ENCODE results near the gene SNCB. TPM values are rescaled to one million over a fixed set of nuclear protein-coding genes. Genes with fewer than 3 reads are reported as not detected.
A peak's percentile ranks its signal among the peaks of the same experiment; 100 is the strongest.

The SNCB gene
- total and polyA plus RNA-seq, 2 of the 13 experiments (the other 11 are each of a cell fraction or from before 2014, with no cell fraction given): not detected

DNA sequence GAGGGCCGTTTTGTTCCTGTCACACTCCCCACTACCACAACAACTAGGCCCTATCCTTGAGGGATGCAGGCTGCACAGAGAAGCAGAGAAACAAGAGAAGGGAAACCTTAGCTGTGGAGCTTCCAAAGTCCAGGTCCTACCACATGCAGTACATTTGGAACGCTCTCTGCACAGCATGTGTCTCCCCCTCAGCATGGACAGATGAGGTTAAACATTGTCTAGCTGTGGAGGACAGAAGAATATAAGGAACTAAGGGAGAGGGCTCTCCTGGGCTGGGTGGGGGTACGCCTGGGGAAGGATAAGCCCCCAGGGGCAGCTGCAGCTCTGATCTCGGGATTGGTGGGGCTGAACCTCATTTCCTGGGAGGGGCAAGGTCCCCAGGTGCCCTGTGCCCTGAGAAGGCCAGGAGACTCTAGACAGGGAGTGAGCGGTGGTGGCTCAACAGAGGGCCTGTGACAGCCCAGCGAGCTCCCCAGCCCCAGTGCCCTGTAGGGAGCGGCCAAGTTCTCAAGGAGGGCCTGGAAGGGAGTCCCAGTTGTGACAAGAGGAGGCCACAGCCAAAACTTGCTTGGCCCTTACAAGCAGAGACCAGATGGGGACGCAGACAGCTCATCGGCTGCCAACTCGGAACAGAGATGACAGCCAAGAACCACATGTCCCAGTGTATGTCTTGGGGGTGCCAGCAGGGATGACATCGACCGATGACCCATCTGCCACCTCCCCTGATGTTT is 47.0 kb upstream of the SNCB start (continued):
- TF ChIP-seq AKAP8 (CRISPR knock-in tag; IDR thresholded peaks at IDR 0.05) (no peak), KDM6A (CRISPR knock-in tag; IDR thresholded peaks at IDR 0.05; ENCODE audit: low read depth) (0 out of 2 replicates have a peak, but pooled peaks have one; percentile 29), FIP1L1 (IDR thresholded peaks at IDR 0.05; ENCODE audit: borderline replicate concordance, insufficient read depth, low read depth, low read length) (no peak), ZFP90 (CRISPR knock-in tag; IDR thresholded peaks at IDR 0.05; ENCODE audit: borderline replicate concordance) (no peak), HMGA1 (CRISPR knock-in tag; conservative IDR thresholded peaks at IDR 0.05) (no peak), ZNF761 (CRISPR knock-in tag; conservative IDR thresholded peaks at IDR 0.05) (no peak), ZNF562 (CRISPR knock-in tag; IDR thresholded peaks at IDR 0.05; ENCODE audit: borderline replicate concordance) (no peak), XRCC5 (optimal IDR thresholded peaks at IDR 0.05; ENCODE audit: low read length) (no peak), HMG20A (CRISPR knock-in tag; IDR thresholded peaks at IDR 0.05; ENCODE audit: borderline replicate concordance) (no peak), SOX5 (CRISPR knock-in tag; IDR thresholded peaks at IDR 0.05; ENCODE audit: borderline replicate concordance) (no peak), ZNF12 (CRISPR knock-in tag; IDR thresholded peaks at IDR 0.05) (no peak), ZNF3 (CRISPR knock-in tag; IDR thresholded peaks at IDR 0.05) (no peak), MBD4 (IDR thresholded peaks at IDR 0.05; ENCODE audit: borderline replicate concordance, low read length) (no peak)
- TF ChIP-seq, protein P1, sequence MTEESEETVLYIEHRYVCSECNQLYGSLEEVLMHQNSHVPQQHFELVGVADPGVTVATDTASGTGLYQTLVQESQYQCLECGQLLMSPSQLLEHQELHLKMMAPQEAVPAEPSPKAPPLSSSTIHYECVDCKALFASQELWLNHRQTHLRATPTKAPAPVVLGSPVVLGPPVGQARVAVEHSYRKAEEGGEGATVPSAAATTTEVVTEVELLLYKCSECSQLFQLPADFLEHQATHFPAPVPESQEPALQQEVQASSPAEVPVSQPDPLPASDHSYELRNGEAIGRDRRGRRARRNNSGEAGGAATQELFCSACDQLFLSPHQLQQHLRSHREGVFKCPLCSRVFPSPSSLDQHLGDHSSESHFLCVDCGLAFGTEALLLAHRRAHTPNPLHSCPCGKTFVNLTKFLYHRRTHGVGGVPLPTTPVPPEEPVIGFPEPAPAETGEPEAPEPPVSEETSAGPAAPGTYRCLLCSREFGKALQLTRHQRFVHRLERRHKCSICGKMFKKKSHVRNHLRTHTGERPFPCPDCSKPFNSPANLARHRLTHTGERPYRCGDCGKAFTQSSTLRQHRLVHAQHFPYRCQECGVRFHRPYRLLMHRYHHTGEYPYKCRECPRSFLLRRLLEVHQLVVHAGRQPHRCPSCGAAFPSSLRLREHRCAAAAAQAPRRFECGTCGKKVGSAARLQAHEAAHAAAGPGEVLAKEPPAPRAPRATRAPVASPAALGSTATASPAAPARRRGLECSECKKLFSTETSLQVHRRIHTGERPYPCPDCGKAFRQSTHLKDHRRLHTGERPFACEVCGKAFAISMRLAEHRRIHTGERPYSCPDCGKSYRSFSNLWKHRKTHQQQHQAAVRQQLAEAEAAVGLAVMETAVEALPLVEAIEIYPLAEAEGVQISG (CRISPR knock-in tag; IDR thresholded peaks at IDR 0.05): peak; percentile 68
- TF ChIP-seq, protein P2, sequence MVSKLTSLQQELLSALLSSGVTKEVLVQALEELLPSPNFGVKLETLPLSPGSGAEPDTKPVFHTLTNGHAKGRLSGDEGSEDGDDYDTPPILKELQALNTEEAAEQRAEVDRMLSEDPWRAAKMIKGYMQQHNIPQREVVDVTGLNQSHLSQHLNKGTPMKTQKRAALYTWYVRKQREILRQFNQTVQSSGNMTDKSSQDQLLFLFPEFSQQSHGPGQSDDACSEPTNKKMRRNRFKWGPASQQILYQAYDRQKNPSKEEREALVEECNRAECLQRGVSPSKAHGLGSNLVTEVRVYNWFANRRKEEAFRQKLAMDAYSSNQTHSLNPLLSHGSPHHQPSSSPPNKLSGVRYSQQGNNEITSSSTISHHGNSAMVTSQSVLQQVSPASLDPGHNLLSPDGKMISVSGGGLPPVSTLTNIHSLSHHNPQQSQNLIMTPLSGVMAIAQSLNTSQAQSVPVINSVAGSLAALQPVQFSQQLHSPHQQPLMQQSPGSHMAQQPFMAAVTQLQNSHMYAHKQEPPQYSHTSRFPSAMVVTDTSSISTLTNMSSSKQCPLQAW (CRISPR knock-in tag; IDR thresholded peaks at IDR 0.05): peak; percentile 58; the same call in 1 of the 2 replicates
- TF ChIP-seq, protein P3, sequence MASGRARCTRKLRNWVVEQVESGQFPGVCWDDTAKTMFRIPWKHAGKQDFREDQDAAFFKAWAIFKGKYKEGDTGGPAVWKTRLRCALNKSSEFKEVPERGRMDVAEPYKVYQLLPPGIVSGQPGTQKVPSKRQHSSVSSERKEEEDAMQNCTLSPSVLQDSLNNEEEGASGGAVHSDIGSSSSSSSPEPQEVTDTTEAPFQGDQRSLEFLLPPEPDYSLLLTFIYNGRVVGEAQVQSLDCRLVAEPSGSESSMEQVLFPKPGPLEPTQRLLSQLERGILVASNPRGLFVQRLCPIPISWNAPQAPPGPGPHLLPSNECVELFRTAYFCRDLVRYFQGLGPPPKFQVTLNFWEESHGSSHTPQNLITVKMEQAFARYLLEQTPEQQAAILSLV (CRISPR knock-in tag; IDR thresholded peaks at IDR 0.05; ENCODE audit: borderline replicate concordance): no peak
- TF ChIP-seq, protein P4, sequence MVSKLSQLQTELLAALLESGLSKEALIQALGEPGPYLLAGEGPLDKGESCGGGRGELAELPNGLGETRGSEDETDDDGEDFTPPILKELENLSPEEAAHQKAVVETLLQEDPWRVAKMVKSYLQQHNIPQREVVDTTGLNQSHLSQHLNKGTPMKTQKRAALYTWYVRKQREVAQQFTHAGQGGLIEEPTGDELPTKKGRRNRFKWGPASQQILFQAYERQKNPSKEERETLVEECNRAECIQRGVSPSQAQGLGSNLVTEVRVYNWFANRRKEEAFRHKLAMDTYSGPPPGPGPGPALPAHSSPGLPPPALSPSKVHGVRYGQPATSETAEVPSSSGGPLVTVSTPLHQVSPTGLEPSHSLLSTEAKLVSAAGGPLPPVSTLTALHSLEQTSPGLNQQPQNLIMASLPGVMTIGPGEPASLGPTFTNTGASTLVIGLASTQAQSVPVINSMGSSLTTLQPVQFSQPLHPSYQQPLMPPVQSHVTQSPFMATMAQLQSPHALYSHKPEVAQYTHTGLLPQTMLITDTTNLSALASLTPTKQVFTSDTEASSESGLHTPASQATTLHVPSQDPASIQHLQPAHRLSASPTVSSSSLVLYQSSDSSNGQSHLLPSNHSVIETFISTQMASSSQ (IDR thresholded peaks at IDR 0.05; ENCODE audit: low read depth): peak; percentile 69
- TF ChIP-seq, protein P4 (CRISPR knock-in tag; IDR thresholded peaks at IDR 0.05; ENCODE audit: borderline replicate concordance): 0 out of 2 replicates have a peak, but pooled peaks have one; percentile 9
